Subcutaneous adipose tissue (tissue), 4 donors: ENCODE measurements around the gene AGGF1. TPM values are rescaled to one million over a fixed set of nuclear protein-coding genes. Genes with fewer than 3 reads are reported as not detected.

Experiments
- total RNA-seq, 4 donors: library from RNA; depleted of rRNA; stranded (reverse); fragments of >200 nt; gene quantifications; one replicate each; pipeline ENCODE4 v1.1.0, GENCODE V29; 2016
- TF ChIP-seq, protein P1 (sequence below): fragments of 450-650 bp; IDR thresholded peaks from one replicate; pipeline ENCODE4 v1.5.1; 2016; ENCODE audit warnings: low read depth, mild to moderate bottlenecking, control low read depth, antibody characterized with exemption, moderate library complexity

The AGGF1 gene
- total RNA-seq, 4 donors from 2014 or later, result 20.9 to 24.1 (median 23.3) TPM

DNA sequence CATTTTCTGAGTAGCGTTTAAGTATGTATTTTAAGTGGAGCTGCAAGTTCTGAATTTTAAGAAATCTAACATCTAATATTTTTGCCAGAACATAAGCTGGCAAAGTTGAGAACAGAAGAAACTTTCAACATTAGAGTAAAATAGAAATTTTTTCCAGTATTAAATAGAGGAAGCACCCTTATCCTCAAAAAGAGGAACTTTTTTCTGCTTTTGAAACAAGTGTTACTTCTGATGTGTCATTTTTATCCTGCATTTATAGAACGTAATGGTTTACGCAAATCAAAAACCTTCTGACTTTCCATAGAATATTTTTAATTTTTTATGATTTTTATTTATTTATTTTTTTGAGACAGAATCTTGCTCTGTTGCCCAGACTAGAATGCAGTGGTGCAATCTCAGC, 35.1 kb downstream of the AGGF1 start:
- TF ChIP-seq, protein P1, sequence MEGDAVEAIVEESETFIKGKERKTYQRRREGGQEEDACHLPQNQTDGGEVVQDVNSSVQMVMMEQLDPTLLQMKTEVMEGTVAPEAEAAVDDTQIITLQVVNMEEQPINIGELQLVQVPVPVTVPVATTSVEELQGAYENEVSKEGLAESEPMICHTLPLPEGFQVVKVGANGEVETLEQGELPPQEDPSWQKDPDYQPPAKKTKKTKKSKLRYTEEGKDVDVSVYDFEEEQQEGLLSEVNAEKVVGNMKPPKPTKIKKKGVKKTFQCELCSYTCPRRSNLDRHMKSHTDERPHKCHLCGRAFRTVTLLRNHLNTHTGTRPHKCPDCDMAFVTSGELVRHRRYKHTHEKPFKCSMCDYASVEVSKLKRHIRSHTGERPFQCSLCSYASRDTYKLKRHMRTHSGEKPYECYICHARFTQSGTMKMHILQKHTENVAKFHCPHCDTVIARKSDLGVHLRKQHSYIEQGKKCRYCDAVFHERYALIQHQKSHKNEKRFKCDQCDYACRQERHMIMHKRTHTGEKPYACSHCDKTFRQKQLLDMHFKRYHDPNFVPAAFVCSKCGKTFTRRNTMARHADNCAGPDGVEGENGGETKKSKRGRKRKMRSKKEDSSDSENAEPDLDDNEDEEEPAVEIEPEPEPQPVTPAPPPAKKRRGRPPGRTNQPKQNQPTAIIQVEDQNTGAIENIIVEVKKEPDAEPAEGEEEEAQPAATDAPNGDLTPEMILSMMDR, result no peak

DNA sequence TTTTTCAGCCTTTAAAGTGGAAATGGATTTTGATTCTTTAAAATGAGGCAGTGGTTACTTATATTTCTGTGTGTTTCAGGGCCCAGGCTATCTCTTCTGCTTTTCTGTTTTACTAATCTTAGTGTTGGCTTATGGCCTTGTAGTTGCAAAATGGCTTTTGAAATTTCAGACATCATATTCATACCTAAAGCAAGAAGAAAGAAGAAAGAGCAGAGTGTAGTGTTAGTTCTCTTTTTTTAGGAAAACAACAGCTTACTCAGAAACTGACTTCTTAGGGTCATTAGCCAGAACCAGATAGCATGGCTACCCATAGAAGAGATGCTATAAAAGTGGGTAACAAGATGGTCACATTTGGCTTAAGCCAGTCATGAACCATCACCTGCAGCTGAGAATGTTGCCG, 36.0 kb downstream of the AGGF1 start:
- TF ChIP-seq, protein P1, result no peak

DNA sequence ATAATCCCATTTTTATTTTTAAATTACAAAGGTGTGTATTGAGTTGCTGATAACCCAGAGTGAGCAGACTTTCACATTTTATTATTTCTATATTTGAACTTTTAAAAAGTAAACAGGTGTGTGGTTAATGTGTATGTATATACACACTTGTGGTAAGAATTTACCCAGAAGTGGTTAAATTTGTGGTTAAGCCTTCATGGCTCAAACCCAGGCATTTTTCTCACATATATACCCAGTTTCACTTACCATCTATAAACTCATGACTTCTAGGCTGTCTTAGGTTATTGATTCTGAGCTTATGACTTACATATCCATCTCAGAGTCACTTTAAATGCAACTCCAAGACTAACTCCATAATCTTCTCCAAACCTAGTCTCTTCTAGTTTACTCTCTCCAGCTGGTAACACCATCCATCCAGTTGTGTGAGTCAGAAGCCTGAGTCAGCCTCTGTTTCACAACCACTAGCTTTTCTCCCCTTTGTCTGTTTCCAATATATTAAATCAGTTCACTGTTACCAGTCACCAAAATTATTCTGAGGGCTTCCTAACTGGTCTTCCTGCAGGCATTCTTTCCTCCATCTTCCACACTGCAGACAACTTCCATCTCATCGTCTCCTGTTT, 36.7 kb downstream of the AGGF1 start:
- TF ChIP-seq, protein P1, result no peak

DNA sequence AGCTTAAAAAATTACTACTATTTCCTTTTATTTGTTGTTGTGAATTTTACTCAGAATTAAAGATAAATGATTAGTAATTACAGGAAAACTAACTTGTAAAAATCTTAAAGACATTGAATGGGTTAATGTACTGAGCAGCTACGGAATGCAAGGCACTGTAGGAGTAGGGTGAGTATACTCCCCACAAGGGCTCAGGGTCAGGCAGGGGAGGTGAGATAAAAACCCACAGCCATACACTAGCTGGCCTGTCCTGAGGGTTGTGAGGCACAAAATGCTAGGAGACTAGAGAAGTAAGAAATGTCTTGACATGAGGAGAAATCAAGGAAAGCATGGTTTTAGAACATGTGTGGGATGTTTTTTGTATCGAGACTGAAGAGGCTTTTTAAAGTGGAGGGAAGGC, 43.5 kb downstream of the AGGF1 start:
- TF ChIP-seq, protein P1, result no peak

DNA sequence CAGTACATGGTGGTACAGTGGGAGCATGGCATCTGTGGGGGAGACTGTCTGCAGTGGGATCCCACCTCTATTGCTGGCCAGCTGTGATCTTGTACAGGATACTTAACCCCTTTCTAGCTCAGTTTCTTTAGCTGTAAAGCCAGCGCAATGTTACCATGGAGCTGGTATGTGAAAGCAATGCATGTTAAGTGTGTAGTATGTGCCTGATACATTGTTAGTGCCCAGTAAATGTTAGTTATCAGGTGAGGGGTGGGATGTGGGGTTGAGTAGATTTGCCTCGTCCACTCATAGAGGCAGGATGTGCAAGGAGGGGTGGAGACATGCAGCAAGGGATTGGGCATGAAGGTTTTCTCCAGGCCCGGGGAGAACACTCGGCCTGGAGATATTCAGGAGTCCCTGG, 44.5 kb downstream of the AGGF1 start:
- TF ChIP-seq, protein P1, result no peak

DNA sequence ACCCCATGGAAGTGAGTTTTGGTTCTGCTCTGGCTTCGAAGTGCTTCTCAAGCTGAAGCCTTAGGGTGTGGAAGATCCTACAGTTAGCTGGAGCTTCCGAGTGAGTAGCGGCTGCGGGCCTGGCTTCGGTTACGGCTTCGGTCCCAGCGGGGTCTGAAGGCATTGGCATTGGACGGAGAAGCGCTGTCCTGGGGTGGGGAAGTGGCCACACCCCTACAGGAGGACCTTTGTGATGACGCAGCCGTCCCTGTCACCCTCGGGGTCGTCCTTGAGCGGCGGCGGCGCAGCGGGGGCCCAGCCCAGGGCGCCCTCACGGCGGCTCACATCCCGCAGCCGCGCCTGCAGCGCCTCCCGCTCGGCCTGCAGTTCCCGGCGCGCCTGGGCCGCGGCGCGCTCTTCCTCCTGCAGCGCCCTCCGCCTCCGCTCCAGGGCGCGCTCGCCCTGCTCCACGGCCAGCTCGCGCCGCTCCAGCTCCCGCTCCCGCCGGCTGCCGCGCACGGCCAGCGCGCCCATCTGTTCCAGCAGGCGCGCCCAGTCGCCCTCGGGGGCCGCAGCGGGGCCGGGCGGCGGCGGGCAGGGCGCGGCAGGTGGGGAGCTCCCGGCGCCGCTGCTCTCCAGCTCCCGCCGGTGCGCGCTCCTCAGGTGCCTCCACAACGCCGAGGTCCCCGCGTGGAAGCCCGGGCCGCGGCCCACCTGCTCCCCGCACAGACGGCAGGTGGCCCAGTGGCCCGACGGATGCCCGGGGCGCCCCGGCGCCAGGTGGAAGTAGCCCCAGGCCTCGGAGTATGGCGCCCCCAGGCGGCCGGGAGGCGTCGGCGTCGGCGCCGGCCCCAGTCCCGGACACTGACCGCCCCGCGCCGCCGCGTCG, 47.0 kb downstream of the AGGF1 start:
- TF ChIP-seq, protein P1, result no peak

DNA sequence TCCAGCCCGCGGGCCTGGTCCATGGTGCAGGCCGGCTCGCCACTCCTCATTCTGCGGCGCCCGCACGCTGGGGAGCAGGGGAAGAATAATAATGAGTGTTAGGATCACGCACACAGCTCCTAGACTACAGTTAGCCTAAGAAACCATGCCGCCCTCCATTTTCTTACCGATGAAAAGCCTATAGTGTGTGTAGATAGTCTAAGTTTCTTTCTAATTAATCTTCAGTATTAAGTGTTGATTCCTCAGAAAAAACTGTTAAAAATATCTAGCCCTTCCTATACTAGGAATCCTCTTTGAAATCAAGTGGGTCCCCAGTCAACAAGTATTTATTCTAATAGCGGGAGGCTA, 47.6 kb downstream of the AGGF1 start:
- TF ChIP-seq, protein P1, result no peak
